GM23248 (cell line): ENCODE results near the gene TCP11. TPM values are rescaled to one million over a fixed set of nuclear protein-coding genes. Genes with fewer than 3 reads are reported as not detected.

Experiments
- DNase-seq: peaks from one replicate; pipeline ENCODE4 v3.0.0-alpha.2; 2015
- H2AFZ ChIP-seq: fragments of 200-600 bp; sonication (generic); 2 replicates; pipeline ENCODE4 v1.6.1; 2016; ENCODE audit warnings: antibody characterized with exemption
- H3F3A ChIP-seq: fragments of 200-600 bp; sonication (generic); 2 replicates; pipeline ENCODE4 v1.6.1; 2016; ENCODE audit warnings: mild to moderate bottlenecking, antibody characterized with exemption, mixed run types; ENCODE audit not compliant: insufficient read depth
- H3K27ac ChIP-seq: fragments of 200-600 bp; sonication (generic); 2 replicates; pipeline ENCODE4 v1.5.1; 2016; ENCODE audit warnings: mild to moderate bottlenecking
- H3K27me3 ChIP-seq: fragments of 200-600 bp; sonication (generic); replicated peaks from 2 replicates; pipeline ENCODE4 v1.6.1; 2016; ENCODE audit warnings: mild to moderate bottlenecking; ENCODE audit not compliant: insufficient read depth
- H3K36me3 ChIP-seq: fragments of 200-600 bp; sonication (generic); 2 replicates; pipeline ENCODE4 v1.6.1; 2016; ENCODE audit warnings: low read depth, mild to moderate bottlenecking
- H3K4me1 ChIP-seq: fragments of 200-600 bp; sonication (generic); 2 replicates; pipeline ENCODE4 v1.6.1; 2016; ENCODE audit warnings: mild to moderate bottlenecking; ENCODE audit not compliant: insufficient read depth
- H3K4me2 ChIP-seq: fragments of 200-600 bp; sonication (generic); one replicate; pipeline ENCODE4 v1.6.1; 2016; ENCODE audit warnings: mild to moderate bottlenecking; ENCODE audit not compliant: unreplicated experiment
- H3K4me3 ChIP-seq: fragments of 200-600 bp; sonication (generic); 2 replicates; pipeline ENCODE4 v1.5.1; 2016; ENCODE audit warnings: mild to moderate bottlenecking
- H3K79me2 ChIP-seq: fragments of 200-600 bp; sonication (generic); 2 replicates; pipeline ENCODE4 v1.6.1; 2016; ENCODE audit warnings: mild to moderate bottlenecking; ENCODE audit not compliant: insufficient read depth
- H3K9ac ChIP-seq: fragments of 200-600 bp; sonication (generic); 2 replicates; pipeline ENCODE4 v1.6.1; 2016; ENCODE audit warnings: mild to moderate bottlenecking
- H3K9me2 ChIP-seq: fragments of 200-600 bp; sonication (generic); 2 replicates; pipeline ENCODE4 v1.6.1; 2016; ENCODE audit warnings: mixed run types, mild to moderate bottlenecking, moderate library complexity; ENCODE audit not compliant: insufficient read depth
- H3K9me3 ChIP-seq: fragments of 200-600 bp; sonication (generic); one replicate; pipeline ENCODE4 v1.6.1; 2017; ENCODE audit warnings: low read depth
- H4K20me1 ChIP-seq: fragments of 200-600 bp; sonication (generic); 2 replicates; pipeline ENCODE4 v1.6.0; 2016; ENCODE audit not compliant: insufficient read depth
- EZH2 ChIP-seq: fragments of 200-600 bp; sonication (generic); IDR thresholded peaks from 2 replicates; pipeline ENCODE4 v1.6.1; 2018; ENCODE audit warnings: antibody characterized with exemption, mild to moderate bottlenecking; ENCODE audit not compliant: insufficient read depth, poor library complexity, severe bottlenecking
- EZH2phosphoT487 ChIP-seq: fragments of 200-600 bp; sonication (generic); IDR thresholded peaks from 2 replicates; pipeline ENCODE4 v1.6.1; 2018; ENCODE audit warnings: antibody characterized with exemption, moderate library complexity, mild to moderate bottlenecking, low read depth; ENCODE audit not compliant: insufficient read depth
- WGBS, 2 experiments: methylation state at CpG; one replicate each; pipeline ENCODE4 v1.1.6; 2015 to 2017; ENCODE audit warnings: low lambda C conversion rate in 2 of 2, low coverage in 1 of 2; ENCODE audit errors: missing lambda C conversion rate in 2 of 2; 5-methylcytosine and 5-hydroxymethylcytosine counted together
- in situ Hi-C: fragments of 300-500 bp; cut with MboI; formaldehyde crosslinking; loops from 2 replicates; pipeline ENCODE4 v1.15.0; 2020
- polyA plus RNA-seq: library from polyadenylated mRNA; unstranded; fragments of >200 nt; fragmentation: Nextera tagmentation; extraction: Ambion mirVana; gene quantifications from 2 replicates; pipeline ENCODE4 v1.2.1, GENCODE V29; 2016
- total RNA-seq: library from RNA; depleted of rRNA; stranded (reverse); fragments of >200 nt; shearing (Covaris generic); gene quantifications from 2 replicates; pipeline ENCODE4 v1.2.3, GENCODE V29; 2014

The TCP11 gene
- total and polyA plus RNA-seq, 2 experiments from 2014 or later, result not detected

- H2AFZ ChIP-seq, result no peak overlapping the region
- H3K4me1 ChIP-seq, result peaks cover 29% of the 10 kb centered on the region
- in situ Hi-C loops, result no loop called here
- DNase-seq, result no peak
- 89 to 92% methylated on average over 5 of the region's 5 CpGs for WGBS, 2 experiments
- no peaks in the 10 kb centered on the region for H3K36me3 ChIP-seq
- H3K9me2 ChIP-seq, result no peaks in the 10 kb centered on the region
- H3K79me2 ChIP-seq, result no peaks in the 10 kb centered on the region
- no peak overlapping the region for H3K4me3 ChIP-seq
- H3K4me2 ChIP-seq, result no peak overlapping the region
- no peaks in the 10 kb centered on the region for H3K27me3 ChIP-seq
- no peaks in the 10 kb centered on the region for H3K9me3 ChIP-seq
- no peaks in the 10 kb centered on the region for H4K20me1 ChIP-seq
- no peak overlapping the region for H3K9ac ChIP-seq
- no peak overlapping the region for H3K27ac ChIP-seq
- TF ChIP-seq EZH2, result no peak
- peaks cover 17% of the 10 kb centered on the region for H3F3A ChIP-seq
These were observed 25.4 kb upstream of the TCP11 start for GRCh38 chr6:35166520-35166919.

GRCh38 chr6:35166116-35166515, 25.0 kb upstream of the TCP11 start:
- no peaks in the 10 kb centered on the region for H3K27me3 ChIP-seq
- H3K4me1 ChIP-seq, result peaks cover 26% of the 10 kb centered on the region
- H4K20me1 ChIP-seq, result no peaks in the 10 kb centered on the region
- peak overlapping the region; percentile 6; the same call in 1 of the 2 replicates for H2AFZ ChIP-seq
- no peaks in the 10 kb centered on the region for H3K79me2 ChIP-seq
- no peak overlapping the region for H3K9ac ChIP-seq
- no peaks in the 10 kb centered on the region for H3K36me3 ChIP-seq
- TF ChIP-seq EZH2phosphoT487, result no peak
- WGBS, 2 experiments, result 88 to 90% methylated on average over 2 of the region's 2 CpGs
- no peak overlapping the region for H3K4me2 ChIP-seq
- in situ Hi-C loops, result no loop called here
- H3K9me2 ChIP-seq, result no peaks in the 10 kb centered on the region
- peaks cover 17% of the 10 kb centered on the region for H3F3A ChIP-seq
- no peak overlapping the region for H3K4me3 ChIP-seq
- H3K9me3 ChIP-seq, result no peaks in the 10 kb centered on the region
- no peak for DNase-seq
- H3K27ac ChIP-seq, result peak overlapping the region; percentile 42

GRCh38 chr6:35165630-35166071, 24.5 kb upstream of the TCP11 start:
- no peaks in the 10 kb centered on the region for H4K20me1 ChIP-seq
- in situ Hi-C loops, result no loop called here
- H3K4me1 ChIP-seq, result peaks cover 22% of the 10 kb centered on the region
- no peaks in the 10 kb centered on the region for H3K9me3 ChIP-seq
- H3K9ac ChIP-seq, result no peak overlapping the region
- H3K27ac ChIP-seq, result peak overlapping the region; percentile 42
- H3K4me3 ChIP-seq, result no peak overlapping the region
- H3K9me2 ChIP-seq, result no peaks in the 10 kb centered on the region
- no peaks in the 10 kb centered on the region for H3K36me3 ChIP-seq
- 58% methylated on average over 2 of the region's 2 CpGs for whole genome bisulfite sequencing, 2 experiments
- DNase-seq, result peak; percentile 59
- H3K4me2 ChIP-seq, result no peak overlapping the region
- H3K79me2 ChIP-seq, result no peaks in the 10 kb centered on the region
- no peak for TF ChIP-seq EZH2
- no peak for TF ChIP-seq EZH2phosphoT487
- no peaks in the 10 kb centered on the region for H3K27me3 ChIP-seq
- H2AFZ ChIP-seq, result peak overlapping the region; percentile 6; the same call in 1 of the 2 replicates
- peaks cover 16% of the 10 kb centered on the region for H3F3A ChIP-seq

- Histone ChIP-seq H3K9me3 (no peaks in the 10 kb centered on the region), H3K4me1 (peaks cover 14% of the 10 kb centered on the region), H3K9ac (no peak overlapping the region), H3K36me3 (no peaks in the 10 kb centered on the region), H3K79me2 (no peaks in the 10 kb centered on the region), H3K4me2 (no peak overlapping the region), H3K9me2 (no peaks in the 10 kb centered on the region), H3F3A (peaks cover 11% of the 10 kb centered on the region), H2AFZ (0 out of 2 replicates have a peak overlapping the region, but pooled peaks have one; percentile 6), H3K27ac (no peak overlapping the region), H3K27me3 (no peaks in the 10 kb centered on the region), H3K4me3 (no peak overlapping the region), H4K20me1 (no peaks in the 10 kb centered on the region)
- in situ Hi-C loops, result no loop called here
- DNase-seq, result no peak
- 97 to 98% methylated on average over 4 of the region's 4 CpGs for WGBS, 2 experiments
- TF ChIP-seq EZH2 (no peak), EZH2phosphoT487 (no peak)
These were observed 23.7 kb upstream of the TCP11 start for GRCh38 chr6:35164868-35165267.

- Histone ChIP-seq H3K4me2 (no peak overlapping the region), H3K9me2 (no peaks in the 10 kb centered on the region), H2AFZ (no peak overlapping the region), H3K4me1 (peaks cover 10% of the 10 kb centered on the region), H3F3A (peaks cover 11% of the 10 kb centered on the region), H3K27me3 (no peaks in the 10 kb centered on the region), H3K79me2 (no peaks in the 10 kb centered on the region), H3K27ac (no peak overlapping the region), H3K9me3 (no peaks in the 10 kb centered on the region), H4K20me1 (no peaks in the 10 kb centered on the region), H3K36me3 (no peaks in the 10 kb centered on the region), H3K9ac (no peak overlapping the region), H3K4me3 (no peak overlapping the region)
- no peak for DNase-seq
- in situ Hi-C loops, result no loop called here
- no peak for TF ChIP-seq EZH2phosphoT487
- 46 to 49% methylated on average over 6 of the region's 6 CpGs for WGBS, 2 experiments
These were observed 23.1 kb upstream of the TCP11 start for GRCh38 chr6:35164277-35164676.
